GM19043 (cell line): ENCODE measurements around the gene B9D1.

Experiments used
- ATAC-seq: cut with Tn5 transposase; IDR thresholded peaks from one replicate; pipeline ENCODE4 v1.9.1; 2021; ENCODE audit warnings: low read depth; ENCODE audit not compliant: unreplicated experiment

B9D1 gene

GRCh38 chr17:19362277-19363113, at the start of gene B9D1:
Gene B9D1, minus strand, starts transcription at chr17:19362723. Its CDS starts 154 bp downstream, at chr17:19362569.
- ATAC-seq: peak; percentile 69

- ATAC-seq: no peak
Observed at GRCh38 chr17:19411631-19412030, 49.1 kb upstream of the B9D1 start.

- ATAC-seq: no peak
Observed at GRCh38 chr17:19410875-19411620, 48.5 kb upstream of the B9D1 start, which contains the start of gene RNF112. Gene RNF112, plus strand, starts transcription at chr17:19411232. Its CDS starts 177 bp downstream, at chr17:19411409.

- ATAC-seq: no peak
Observed at GRCh38 chr17:19410091-19410490, 47.6 kb upstream of the B9D1 start.

GRCh38 chr17:19409509-19409908, 47.0 kb upstream of the B9D1 start:
- no peak for ATAC-seq

GRCh38 chr17:19409066-19409465, 46.5 kb upstream of the B9D1 start:
- ATAC-seq: no peak

- ATAC-seq: no peak
Observed at GRCh38 chr17:19408346-19408710, 45.8 kb upstream of the B9D1 start.

GRCh38 chr17:19407601-19408345, 45.2 kb upstream of the B9D1 start:
- no peak for ATAC-seq

- ATAC-seq: no peak
Observed at GRCh38 chr17:19405114-19405513, 42.6 kb upstream of the B9D1 start.

- ATAC-seq: no peak
Observed at GRCh38 chr17:19404264-19404663, 41.7 kb upstream of the B9D1 start.

- no peak for ATAC-seq
Observed at GRCh38 chr17:19403021-19403420, 40.5 kb upstream of the B9D1 start.

- no peak for ATAC-seq
Observed at GRCh38 chr17:19402171-19402570, 39.6 kb upstream of the B9D1 start.

- ATAC-seq: no peak
Observed at GRCh38 chr17:19401321-19402010, 38.9 kb upstream of the B9D1 start.

- no peak for ATAC-seq
Observed at GRCh38 chr17:19399750-19400450, 37.4 kb upstream of the B9D1 start.

GRCh38 chr17:19398301-19399181, 36.0 kb upstream of the B9D1 start:
- no peak for ATAC-seq

GRCh38 chr17:19397556-19398041, 35.1 kb upstream of the B9D1 start:
- no peak for ATAC-seq

- ATAC-seq: no peak
Observed at GRCh38 chr17:19392303-19392702, 29.8 kb upstream of the B9D1 start.

- ATAC-seq: no peak
Observed at GRCh38 chr17:19391432-19391831, 28.9 kb upstream of the B9D1 start.

- ATAC-seq: no peak
Observed at GRCh38 chr17:19390951-19391350, 28.4 kb upstream of the B9D1 start.
